ENCODE measurements around the gene SGCA. TPM values are rescaled to one million over a fixed set of nuclear protein-coding genes. Genes with fewer than 3 reads are reported as not detected.

Gene SGCA
- total and polyA plus RNA-seq, 2 of the 13 experiments (the other 11 are each of a cell fraction or from before 2014, with no cell fraction given): not detected

DNA sequence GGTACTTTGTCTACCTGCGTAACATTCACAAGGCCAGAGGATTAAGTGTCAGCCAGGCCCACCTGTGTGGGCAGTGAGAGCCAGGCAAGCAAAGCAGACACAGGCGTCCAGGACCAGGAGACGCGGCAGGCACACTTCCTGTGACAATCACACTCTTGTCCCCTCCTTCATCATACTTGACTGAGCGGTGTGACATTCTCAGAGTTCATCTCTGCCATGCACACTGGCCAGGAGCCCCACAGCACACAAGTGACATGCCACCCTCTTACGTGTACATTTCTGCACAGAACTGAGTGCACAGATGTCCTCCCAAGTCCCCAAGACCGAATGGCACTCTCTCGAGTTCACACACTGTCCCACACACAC, 24.1 kb upstream of the SGCA start:
- in situ Hi-C loops (cut with HindIII; ENCODE audit: extremely low pct_ligation_motif_present, low pct_unique_long_range_greater_than_20kb): no loop called here
- TF ChIP-seq CTCF (CRISPR knock-in tag; IDR thresholded peaks at IDR 0.05) (no peak), ZNF580 (CRISPR knock-in tag; IDR thresholded peaks at IDR 0.05; ENCODE audit: borderline replicate concordance, low read depth) (no peak), ZNF235 (CRISPR knock-in tag; IDR thresholded peaks at IDR 0.05; ENCODE audit: borderline replicate concordance) (no peak), KLF15 (CRISPR knock-in tag; IDR thresholded peaks at IDR 0.05; ENCODE audit: borderline replicate concordance) (no peak), SKI (IDR thresholded peaks at IDR 0.05; ENCODE audit: partially characterized antibody) (no peak), GRHL1 (CRISPR knock-in tag; conservative IDR thresholded peaks at IDR 0.05) (no peak), ATRX (CRISPR knock-in tag; IDR thresholded peaks at IDR 0.05; ENCODE audit: borderline replicate concordance) (no peak), ZSCAN12 (CRISPR knock-in tag; IDR thresholded peaks at IDR 0.05) (no peak)
- POLR2A ChIA-PET: no interaction called here

More for the DNA sequence above, 24.1 kb upstream of the SGCA start:
- Histone ChIP-seq H3K36me3 (replicated peaks in 1 of 2; ENCODE audit: control insufficient read depth in 1 of 2, insufficient read depth in 2 of 2, low read length in 2 of 2) (peaks cover 56 to 72% of the 10 kb centered on the region in 2 experiments), H2AFZ (ENCODE audit: low read length) (no peak overlapping the region), H3K4me1 (ENCODE audit: insufficient read depth, low read length) (peaks cover 28% of the 10 kb centered on the region), H3K4me3 (replicated peaks in 1 of 3; ENCODE audit: insufficient read depth in 1 of 3, low read depth in 2 of 3, low read length in 3 of 3) (no peak overlapping the region), H3K79me2 (ENCODE audit: insufficient read depth, low read length) (peaks cover 5% of the 10 kb centered on the region), H4K20me1 (ENCODE audit: insufficient read depth, low read length) (peaks cover 9% of the 10 kb centered on the region; the same call in 1 of the 2 replicates), H3K27me3 (ENCODE audit: control insufficient read depth in 1 of 2, insufficient read depth in 2 of 2, low read length in 2 of 2) (no peaks in the 10 kb centered on the region), H3K9ac (ENCODE audit: insufficient read depth, low read depth, low read length) (no peak overlapping the region), H3K4me2 (ENCODE audit: low read depth, low read length) (no peak overlapping the region), H3K9me3 (ENCODE audit: low read length) (no peaks in the 10 kb centered on the region), H3K27ac (ENCODE audit: extremely low read length, insufficient read depth, low read length) (no peak overlapping the region)
- CTCF ChIA-PET (ENCODE audit: low intra/inter-chr PET ratio, low total read pairs): no interaction called here
- 95% methylated on average over 8 of the region's 8 CpGs for WGBS (ENCODE audit: low lambda C conversion rate)
- no peak for FAIRE-seq
- no peak for ATAC-seq
- no TSS peak for BruUV-seq (replicated peaks)
- DNase-seq (ENCODE audit: low spot score): no peak
- intact Hi-C loops (cut with micrococcal nuclease; ENCODE audit: unreplicated experiment): no loop called here
